Adrenal gland (tissue), 5 donors: ENCODE data around the gene ABLIM1.

ENCODE experiments used
- POLR2A ChIP-seq, 2 donors: fragments of 450-650 bp; IDR thresholded peaks; one replicate each; pipeline ENCODE4 v1.6.1; 2017; ENCODE audit warnings: antibody characterized with exemption in 2 of 2, mild to moderate bottlenecking in 2 of 2, moderate library complexity in 1 of 2
- TF ChIP-seq, protein P1 (sequence below), 6 experiments: fragments of 450-650 bp in 4 of 6; fragments of 200-600 bp in 2 of 6; sonication (generic) in 1 of 6; IDR thresholded peaks; 1 replicate in 5 of 6; 2 replicates in 1 of 6; pipeline versions ENCODE4 v1.5.1 to v1.8.0; 2016 to 2021; ENCODE audit warnings: antibody characterized with exemption in 6 of 6, mild to moderate bottlenecking in 2 of 6, moderate library complexity in 1 of 6
- donor health status: DM: no; HTN: no; CAD: no.

DNA sequence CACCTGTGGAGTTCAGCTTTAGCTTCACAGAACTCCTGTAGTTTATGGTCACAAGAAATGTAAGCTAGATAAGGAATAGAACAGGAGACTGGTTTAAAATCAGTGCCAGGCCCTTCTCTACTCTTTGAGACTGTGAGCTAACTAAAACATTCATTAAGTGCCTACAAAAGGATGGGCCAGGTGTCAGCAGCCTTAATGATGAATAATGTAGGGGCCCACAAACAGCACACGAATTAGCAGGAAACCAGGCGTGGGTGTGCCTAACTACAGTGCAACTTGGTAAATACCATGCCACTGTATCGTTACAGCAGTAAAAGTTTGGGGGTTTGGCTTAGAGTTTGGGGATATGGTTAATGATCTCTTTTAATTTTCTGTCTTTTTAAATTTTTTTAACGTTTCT lies 6.1 kb upstream of the ABLIM1 start:
- TF ChIP-seq, protein P1, sequence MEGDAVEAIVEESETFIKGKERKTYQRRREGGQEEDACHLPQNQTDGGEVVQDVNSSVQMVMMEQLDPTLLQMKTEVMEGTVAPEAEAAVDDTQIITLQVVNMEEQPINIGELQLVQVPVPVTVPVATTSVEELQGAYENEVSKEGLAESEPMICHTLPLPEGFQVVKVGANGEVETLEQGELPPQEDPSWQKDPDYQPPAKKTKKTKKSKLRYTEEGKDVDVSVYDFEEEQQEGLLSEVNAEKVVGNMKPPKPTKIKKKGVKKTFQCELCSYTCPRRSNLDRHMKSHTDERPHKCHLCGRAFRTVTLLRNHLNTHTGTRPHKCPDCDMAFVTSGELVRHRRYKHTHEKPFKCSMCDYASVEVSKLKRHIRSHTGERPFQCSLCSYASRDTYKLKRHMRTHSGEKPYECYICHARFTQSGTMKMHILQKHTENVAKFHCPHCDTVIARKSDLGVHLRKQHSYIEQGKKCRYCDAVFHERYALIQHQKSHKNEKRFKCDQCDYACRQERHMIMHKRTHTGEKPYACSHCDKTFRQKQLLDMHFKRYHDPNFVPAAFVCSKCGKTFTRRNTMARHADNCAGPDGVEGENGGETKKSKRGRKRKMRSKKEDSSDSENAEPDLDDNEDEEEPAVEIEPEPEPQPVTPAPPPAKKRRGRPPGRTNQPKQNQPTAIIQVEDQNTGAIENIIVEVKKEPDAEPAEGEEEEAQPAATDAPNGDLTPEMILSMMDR (IDR thresholded peaks at IDR 0.05) = no peak
- TF ChIP-seq POLR2A (IDR thresholded peaks at IDR 0.05) = no peak
